Measurements from ENCODE around the gene ELAPOR1. TPM values are rescaled to one million over a fixed set of nuclear protein-coding genes. Genes with fewer than 3 reads are reported as not detected.
A peak's percentile ranks its signal among the peaks of the same experiment; 100 is the strongest.

Gene ELAPOR1
- total RNA-seq, 1 donor: 0.43 TPM

DNA sequence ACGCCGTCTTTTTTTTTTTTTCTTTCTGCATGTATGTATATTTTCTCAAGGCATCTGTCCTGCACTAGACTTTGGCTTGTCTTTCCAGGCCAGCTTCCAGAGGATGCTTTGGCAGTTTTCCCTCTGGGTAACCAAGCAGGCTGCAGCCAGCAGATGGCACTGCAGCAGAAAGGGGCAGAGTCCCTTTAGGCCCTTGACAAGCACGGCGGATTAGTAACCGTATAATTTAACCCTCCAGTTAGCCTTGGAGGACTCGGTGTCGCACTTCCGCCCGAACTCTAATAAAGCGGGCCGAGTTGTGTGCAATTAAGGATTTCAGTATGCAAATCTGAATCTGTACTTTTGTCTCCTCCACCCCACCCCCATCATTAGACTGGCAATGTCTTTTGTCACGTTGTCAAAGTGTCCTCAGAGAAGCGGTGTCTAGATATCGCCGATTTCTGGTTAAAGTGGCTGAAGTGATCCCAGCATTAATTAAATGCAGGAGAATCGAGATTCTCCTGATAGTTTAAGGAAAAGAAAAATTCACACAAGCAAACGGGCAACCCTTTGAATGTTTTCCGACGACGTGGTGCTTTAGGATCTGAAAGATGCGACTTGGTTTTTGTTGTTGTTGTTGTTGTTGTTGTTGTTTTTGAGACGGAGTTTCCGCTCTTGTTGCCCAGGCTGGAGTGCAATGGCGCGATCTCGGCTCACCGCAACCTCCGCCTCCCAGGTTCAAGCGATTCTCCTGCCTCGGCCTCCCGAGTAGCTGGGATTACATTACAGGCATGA, 24.5 kb upstream of the ELAPOR1 start:
- TF ChIP-seq, protein P1, sequence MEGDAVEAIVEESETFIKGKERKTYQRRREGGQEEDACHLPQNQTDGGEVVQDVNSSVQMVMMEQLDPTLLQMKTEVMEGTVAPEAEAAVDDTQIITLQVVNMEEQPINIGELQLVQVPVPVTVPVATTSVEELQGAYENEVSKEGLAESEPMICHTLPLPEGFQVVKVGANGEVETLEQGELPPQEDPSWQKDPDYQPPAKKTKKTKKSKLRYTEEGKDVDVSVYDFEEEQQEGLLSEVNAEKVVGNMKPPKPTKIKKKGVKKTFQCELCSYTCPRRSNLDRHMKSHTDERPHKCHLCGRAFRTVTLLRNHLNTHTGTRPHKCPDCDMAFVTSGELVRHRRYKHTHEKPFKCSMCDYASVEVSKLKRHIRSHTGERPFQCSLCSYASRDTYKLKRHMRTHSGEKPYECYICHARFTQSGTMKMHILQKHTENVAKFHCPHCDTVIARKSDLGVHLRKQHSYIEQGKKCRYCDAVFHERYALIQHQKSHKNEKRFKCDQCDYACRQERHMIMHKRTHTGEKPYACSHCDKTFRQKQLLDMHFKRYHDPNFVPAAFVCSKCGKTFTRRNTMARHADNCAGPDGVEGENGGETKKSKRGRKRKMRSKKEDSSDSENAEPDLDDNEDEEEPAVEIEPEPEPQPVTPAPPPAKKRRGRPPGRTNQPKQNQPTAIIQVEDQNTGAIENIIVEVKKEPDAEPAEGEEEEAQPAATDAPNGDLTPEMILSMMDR (IDR thresholded peaks at IDR 0.05; ENCODE audit: insufficient read depth, low read depth, low read length): peak; percentile 81
- peak; percentile 84 for DNase-seq (ENCODE audit: low read depth)
- H3K4me3 ChIP-seq (ENCODE audit: low read depth, low read length): peak overlapping the region; percentile 90

DNA sequence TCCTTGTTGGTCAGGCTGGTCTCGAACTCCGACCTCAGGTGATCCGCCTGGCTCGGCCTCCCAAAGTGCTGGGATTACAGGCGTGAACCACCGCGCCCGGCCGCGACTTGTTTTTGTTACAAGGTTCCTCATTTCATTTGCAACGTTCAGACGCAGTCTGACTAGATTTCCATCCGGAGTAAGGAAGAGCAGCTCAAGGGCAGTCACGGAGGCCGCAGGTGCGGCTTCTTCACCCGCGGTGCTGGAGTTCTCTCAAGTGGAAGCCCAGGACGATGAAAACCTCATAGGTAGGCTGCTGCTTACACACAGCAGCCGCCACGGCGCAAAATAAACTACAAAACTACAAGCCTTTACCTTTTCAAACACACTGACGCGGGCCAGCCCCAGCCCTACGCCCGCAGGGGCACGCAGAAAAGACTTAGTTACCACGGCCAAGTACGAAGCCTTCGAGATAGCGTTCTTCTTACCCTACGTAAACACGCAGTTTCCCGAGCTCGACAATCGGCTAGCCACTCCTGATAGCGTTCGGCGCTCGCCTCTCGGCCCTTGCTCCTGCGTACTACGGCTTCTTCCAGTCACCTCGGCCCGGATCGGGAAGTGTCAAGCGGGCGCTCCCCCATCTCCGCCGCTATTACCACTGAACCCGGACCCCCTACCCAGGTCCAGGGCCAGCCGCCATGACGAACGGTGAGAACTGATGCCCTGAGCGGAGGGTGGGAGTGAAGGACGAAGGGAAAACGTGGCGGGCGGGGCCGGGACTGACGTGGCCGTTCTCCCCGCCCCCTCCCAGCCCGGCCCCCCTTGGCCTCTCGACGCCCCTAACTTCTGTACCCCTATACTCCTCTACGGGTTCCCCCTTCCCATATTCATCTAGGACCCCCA, 23.5 kb upstream of the ELAPOR1 start, which contains the start of gene TMEM167B:
Gene TMEM167B (plus strand): TSS at position 569 of the 882 bp plus-strand sequence. CDS start 109 bp downstream, at position 678.
- DNase-seq (ENCODE audit: low read depth): peak; percentile 98
- peak within 1 kb of the TSS; percentile 90 for H3K4me3 ChIP-seq (ENCODE audit: low read depth, low read length)
- TF ChIP-seq, protein P1 (IDR thresholded peaks at IDR 0.05; ENCODE audit: insufficient read depth, low read depth, low read length): no peak

DNA sequence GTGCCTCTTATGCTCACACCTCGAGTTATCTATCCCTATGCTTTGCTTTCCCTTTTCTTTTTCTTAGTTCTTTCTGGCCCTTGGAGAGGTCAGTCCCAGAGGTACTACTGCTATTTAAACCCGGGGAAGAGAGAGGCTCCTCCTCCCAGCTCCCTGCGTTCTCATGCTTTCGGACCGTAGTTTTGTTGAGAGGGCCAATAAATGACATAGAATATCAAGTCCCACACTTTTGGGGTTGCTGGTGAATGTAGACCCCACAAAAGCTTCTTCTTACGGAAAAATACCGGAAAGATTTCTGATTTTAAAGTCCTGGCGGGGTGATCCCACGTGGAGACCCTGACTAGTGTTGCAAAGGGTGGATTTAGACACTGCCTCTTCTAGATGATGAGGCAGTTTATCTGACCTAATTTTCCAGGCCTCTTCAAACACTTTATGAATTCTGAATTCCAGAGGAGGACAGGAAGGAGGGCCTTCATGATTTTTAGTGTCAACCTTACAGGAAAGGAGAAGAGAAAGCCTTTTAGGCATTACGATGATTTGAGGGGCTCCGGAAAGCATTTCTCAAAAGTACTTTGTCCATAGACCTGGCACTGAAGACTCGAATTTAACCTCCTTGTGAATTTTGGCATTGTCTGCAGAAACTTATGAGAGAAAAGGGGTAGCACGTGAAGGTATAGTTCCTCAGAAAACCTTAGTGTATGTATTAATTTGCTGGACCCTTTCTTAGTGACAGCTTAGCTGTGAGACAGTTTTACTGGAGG, 22.7 kb upstream of the ELAPOR1 start:
- H3K4me3 ChIP-seq (ENCODE audit: low read depth, low read length): peak overlapping the region; percentile 90
- peak; percentile 78 for DNase-seq (ENCODE audit: low read depth)
- TF ChIP-seq, protein P1 (IDR thresholded peaks at IDR 0.05; ENCODE audit: insufficient read depth, low read depth, low read length): no peak

DNA sequence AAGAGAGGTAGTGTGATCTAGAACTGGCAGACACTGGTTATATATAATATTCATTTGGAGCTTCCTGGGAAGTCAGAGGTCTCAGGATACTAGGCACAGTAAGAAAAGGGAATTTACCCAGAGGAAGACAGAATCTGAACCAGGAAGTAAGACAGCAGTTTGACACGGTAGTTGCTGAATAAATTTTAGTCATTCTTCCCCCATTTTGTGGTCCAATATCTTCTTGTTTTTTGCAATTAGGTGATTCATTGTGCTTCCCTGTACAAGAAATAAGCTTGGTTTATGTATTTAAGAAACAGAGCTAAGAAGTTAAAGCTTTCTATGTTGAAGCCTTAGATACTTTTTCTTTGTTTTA, 22.1 kb upstream of the ELAPOR1 start:
- TF ChIP-seq, protein P1 (IDR thresholded peaks at IDR 0.05; ENCODE audit: insufficient read depth, low read depth, low read length): no peak
- H3K4me3 ChIP-seq (ENCODE audit: low read depth, low read length): peak overlapping the region; percentile 90
- DNase-seq (ENCODE audit: low read depth): peak; percentile 67

DNA sequence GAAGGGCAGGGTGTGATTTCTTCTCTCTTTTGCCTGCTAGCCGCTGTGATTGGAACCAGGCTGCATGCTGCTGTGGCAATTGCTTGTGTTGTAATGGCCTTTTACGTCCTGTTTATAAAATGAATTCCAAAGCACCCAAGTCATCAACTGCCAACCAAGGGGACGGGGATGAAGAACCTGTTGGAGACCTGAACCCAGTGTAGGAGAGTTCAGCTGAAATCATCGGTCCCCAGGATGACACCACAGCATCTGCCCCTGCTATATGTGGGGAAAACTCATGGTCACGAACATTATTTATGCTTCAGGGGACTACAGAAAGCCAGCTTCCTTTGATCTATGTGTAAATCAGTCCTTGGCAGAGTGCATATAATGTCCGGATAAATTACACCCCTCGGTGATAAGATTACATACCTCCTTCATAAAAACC, 19.5 kb upstream of the ELAPOR1 start:
- no peak overlapping the region for H3K4me3 ChIP-seq (ENCODE audit: low read depth, low read length)
- TF ChIP-seq, protein P1 (IDR thresholded peaks at IDR 0.05; ENCODE audit: insufficient read depth, low read depth, low read length): no peak
- peak; percentile 89 for DNase-seq (ENCODE audit: low read depth)

DNA sequence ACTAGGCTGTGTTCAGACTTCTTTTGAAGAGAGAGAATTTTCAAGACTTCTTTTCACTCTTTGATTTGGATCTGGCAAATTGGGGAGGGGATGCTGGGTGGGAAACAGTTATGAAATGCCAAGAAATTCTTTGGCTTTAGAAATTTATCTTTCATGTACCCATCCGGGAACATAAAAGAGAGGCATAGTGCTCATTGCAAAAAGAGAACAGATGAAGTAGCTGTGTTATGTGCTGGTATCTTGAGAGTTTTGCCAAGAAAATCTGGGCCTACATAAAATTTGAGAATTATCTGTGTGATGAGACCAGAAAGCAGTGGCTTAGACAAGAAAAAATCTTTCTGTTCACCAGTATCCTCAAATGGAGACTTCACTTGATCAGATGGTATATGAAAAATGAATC, 19.0 kb upstream of the ELAPOR1 start:
- H3K4me3 ChIP-seq (ENCODE audit: low read depth, low read length): no peak overlapping the region
- TF ChIP-seq, protein P1 (IDR thresholded peaks at IDR 0.05; ENCODE audit: insufficient read depth, low read depth, low read length): no peak
- DNase-seq (ENCODE audit: low read depth): no peak

Measured in fibroblast of villous mesenchyme (primary cell).